Fibroblast of lung (primary cell): ENCODE measurements around the gene GSTK1.

Source experiments
- CTCF ChIP-seq, 2 donors: IDR thresholded peaks in 1 of 2; conservative IDR thresholded peaks in 1 of 2; 1 replicate in 1 of 2; 2 replicates in 1 of 2; pipeline ENCODE4 v1.5.1; 2011 to 2012; ENCODE audit warnings: low read length in 2 of 2, control low read depth in 1 of 2, inconsistent platforms in 1 of 2, low read depth in 1 of 2, mild to moderate bottlenecking in 1 of 2
- EZH2 ChIP-seq: IDR thresholded peaks from 2 replicates; pipeline ENCODE4 v1.5.1; 2012; ENCODE audit warnings: low read length, control low read depth, mild to moderate bottlenecking; ENCODE audit errors: missing control alignments

GRCh38 chr7:143288836-143289235 is 25.6 kb downstream of the GSTK1 start:
- no peak for TF ChIP-seq CTCF (conservative IDR thresholded peaks at IDR 0.05 in 1 of 2, IDR thresholded peaks at IDR 0.05 in 1 of 2; ENCODE audit: low read depth in 1 of 2, low read length in 2 of 2)
- no peak for TF ChIP-seq EZH2
